ENCODE results near the gene BMF. TPM values are rescaled to one million over a fixed set of nuclear protein-coding genes. Genes with fewer than 3 reads are reported as not detected.

The BMF gene
- total RNA-seq, 4 donors from 2014 or later = 13.3 to 35.4 (median 25.1) TPM

DNA sequence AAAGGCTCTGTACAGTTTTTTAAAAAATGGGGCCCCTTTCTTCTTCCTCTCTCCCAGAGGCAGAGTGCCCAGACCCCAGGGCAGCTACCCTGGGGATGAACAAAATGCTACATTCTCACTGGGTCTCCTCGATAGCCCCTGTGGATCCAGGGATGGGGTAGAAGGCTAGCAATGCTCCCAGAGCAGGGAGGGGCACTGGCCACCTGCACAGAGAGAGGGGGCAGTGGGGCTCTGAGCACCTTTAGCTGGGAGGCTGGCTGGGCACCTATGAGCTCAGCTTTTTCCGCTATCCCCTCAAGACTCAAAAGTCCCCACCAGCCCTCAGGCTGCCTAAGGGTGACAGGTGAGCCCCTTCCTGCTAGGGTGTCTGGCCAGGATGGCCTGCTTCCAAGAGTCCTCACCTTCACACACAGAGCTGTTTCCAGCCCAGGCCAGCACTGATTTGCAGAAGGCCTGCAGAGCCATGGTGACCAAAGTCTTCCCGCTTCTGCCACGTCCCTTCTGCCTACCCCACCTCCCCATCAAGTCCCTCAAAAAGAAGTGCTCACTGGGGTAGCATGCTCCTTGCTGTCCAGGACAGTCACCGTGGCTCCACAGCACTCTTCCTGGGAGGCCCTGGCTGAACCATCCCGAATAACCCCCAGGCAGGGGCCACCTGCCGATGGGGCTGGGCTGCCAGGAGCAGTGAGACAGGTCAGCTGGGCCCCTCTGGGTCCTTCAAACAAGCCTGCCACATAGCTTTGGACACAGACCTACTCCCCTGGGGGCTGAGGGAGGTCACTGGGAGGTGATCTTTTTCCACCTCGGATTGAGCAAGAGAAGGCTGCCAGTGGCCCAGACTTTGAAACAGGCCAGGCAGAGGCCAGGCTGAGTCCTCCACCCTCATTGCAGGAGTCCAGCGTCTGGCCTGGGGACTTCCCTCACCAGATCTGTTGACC lies 20.4 kb downstream of the BMF start:
- no peak overlapping the region for H3K4me3 ChIP-seq
- H3K4me1 ChIP-seq = peaks cover 19 to 60% (median 32%) of the 10 kb centered on the region in 4 donors
- WGBS, 2 donors (ENCODE audit: low coverage in 1 of 2) = 82% methylated on average over 9 of the region's 9 CpGs; no CpG with 5 or more reads in 1 of the 2 donors
- no peak overlapping the region for H3K27ac ChIP-seq
- H3K27me3 ChIP-seq = no peaks in the 10 kb centered on the region
- in situ Hi-C loops (cut with MboI; ENCODE audit: low pct_ligation_motif_present in 1 of 4, low pct_unique_long_range_greater_than_20kb in 1 of 4, low sequenced_read_pairs in 3 of 4) = no loop called here
- no peak for DNase-seq
- TF ChIP-seq POLR2A (IDR thresholded peaks at IDR 0.05) (no peak), POLR2AphosphoS5 (IDR thresholded peaks at IDR 0.05) (no peak), EP300 (IDR thresholded peaks at IDR 0.05; ENCODE audit: low read depth) (no peak)
- TF ChIP-seq, protein P1, sequence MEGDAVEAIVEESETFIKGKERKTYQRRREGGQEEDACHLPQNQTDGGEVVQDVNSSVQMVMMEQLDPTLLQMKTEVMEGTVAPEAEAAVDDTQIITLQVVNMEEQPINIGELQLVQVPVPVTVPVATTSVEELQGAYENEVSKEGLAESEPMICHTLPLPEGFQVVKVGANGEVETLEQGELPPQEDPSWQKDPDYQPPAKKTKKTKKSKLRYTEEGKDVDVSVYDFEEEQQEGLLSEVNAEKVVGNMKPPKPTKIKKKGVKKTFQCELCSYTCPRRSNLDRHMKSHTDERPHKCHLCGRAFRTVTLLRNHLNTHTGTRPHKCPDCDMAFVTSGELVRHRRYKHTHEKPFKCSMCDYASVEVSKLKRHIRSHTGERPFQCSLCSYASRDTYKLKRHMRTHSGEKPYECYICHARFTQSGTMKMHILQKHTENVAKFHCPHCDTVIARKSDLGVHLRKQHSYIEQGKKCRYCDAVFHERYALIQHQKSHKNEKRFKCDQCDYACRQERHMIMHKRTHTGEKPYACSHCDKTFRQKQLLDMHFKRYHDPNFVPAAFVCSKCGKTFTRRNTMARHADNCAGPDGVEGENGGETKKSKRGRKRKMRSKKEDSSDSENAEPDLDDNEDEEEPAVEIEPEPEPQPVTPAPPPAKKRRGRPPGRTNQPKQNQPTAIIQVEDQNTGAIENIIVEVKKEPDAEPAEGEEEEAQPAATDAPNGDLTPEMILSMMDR (IDR thresholded peaks at IDR 0.05) = no peak
- no peaks in the 10 kb centered on the region for H3K9me3 ChIP-seq
- H3K36me3 ChIP-seq = no peaks in the 10 kb centered on the region
- intact Hi-C loops (cut with DNase I; ENCODE audit: low total_unique reads) = no loop called here

DNA sequence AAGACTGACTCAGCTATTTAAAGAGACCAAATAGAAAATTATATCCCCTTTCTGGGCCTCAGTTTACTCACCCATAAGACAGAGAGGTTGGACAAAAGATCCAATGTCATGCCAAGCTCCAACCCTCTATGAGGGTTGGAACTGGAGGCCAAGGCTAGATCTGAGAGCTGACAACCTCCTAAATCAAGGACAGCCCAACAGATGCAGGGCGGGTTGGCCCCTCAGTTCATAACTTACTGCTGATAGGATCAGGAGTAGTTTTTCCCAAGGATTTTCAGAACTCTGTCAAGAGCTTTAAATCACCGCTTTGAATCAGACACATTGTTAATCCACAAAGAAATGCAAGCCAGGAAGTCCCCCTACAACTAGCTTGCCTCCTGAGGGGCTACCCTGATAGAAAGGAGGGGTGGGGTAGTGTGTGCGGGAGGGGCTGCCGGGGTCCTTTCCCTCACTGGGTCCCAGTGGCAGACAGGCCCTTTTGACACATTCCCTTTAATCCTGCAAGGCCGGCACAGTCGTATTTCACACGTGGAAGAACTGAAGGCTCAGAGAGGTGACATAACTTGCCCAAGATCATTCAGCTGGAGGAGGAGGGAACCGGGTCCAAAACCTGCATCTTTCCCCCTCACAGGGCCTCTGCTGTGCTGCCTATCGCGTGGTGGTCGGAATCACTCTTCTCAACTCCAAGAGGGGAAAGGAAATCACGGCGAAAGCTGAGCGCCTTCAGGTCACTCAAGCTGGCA lies 21.4 kb downstream of the BMF start:
- WGBS, 2 donors (ENCODE audit: low coverage in 1 of 2) = 79 to 100% methylated on average over 1 to 14 of the region's 14 CpGs
- peaks cover 17 to 60% (median 29%) of the 10 kb centered on the region in 4 donors for H3K4me1 ChIP-seq
- no peak overlapping the region for H3K4me3 ChIP-seq
- intact Hi-C loops (cut with DNase I; ENCODE audit: low total_unique reads) = no loop called here
- H3K36me3 ChIP-seq = no peaks in the 10 kb centered on the region
- no peak overlapping the region for H3K27ac ChIP-seq
- no peaks in the 10 kb centered on the region for H3K27me3 ChIP-seq
- in situ Hi-C loops (cut with MboI; ENCODE audit: low pct_ligation_motif_present in 1 of 4, low pct_unique_long_range_greater_than_20kb in 1 of 4, low sequenced_read_pairs in 3 of 4) = no loop called here
- no peak for DNase-seq
- TF ChIP-seq POLR2A (IDR thresholded peaks at IDR 0.05) (no peak), POLR2AphosphoS5 (IDR thresholded peaks at IDR 0.05) (no peak), EP300 (IDR thresholded peaks at IDR 0.05; ENCODE audit: low read depth) (no peak)
- TF ChIP-seq, protein P1 (IDR thresholded peaks at IDR 0.05) = no peak
- no peaks in the 10 kb centered on the region for H3K9me3 ChIP-seq

DNA sequence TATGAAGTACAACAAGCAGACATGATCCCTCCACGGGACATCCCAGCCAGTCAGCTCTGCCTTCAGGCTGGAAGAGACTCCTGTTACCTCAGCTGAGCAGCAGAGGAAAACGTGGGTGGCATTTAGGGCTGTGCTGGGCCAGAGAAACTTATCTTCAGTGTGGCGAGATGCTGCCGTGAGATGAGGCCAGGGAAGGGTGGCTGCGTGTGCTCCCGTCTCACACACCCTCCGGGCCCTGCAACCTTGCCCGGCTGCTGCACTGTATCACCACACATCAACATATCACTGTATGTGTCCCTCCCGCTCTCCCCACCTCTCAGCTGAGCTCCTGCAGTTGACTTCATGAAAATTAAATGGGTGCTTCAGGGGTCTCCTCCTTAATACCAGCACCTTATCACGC lies 23.4 kb downstream of the BMF start:
- no peak overlapping the region for H3K27ac ChIP-seq
- 59% methylated on average over 10 of the region's 10 CpGs; no CpG with 5 or more reads in 1 of the 2 donors for WGBS, 2 donors (ENCODE audit: low coverage in 1 of 2)
- no peak overlapping the region for H3K4me3 ChIP-seq
- no peaks in the 10 kb centered on the region for H3K9me3 ChIP-seq
- H3K27me3 ChIP-seq = no peaks in the 10 kb centered on the region
- DNase-seq = no peak
- intact Hi-C loops (cut with DNase I; ENCODE audit: low total_unique reads) (no loop called here), in situ Hi-C loops (cut with MboI; ENCODE audit: low pct_ligation_motif_present in 1 of 4, low pct_unique_long_range_greater_than_20kb in 1 of 4, low sequenced_read_pairs in 3 of 4) (no loop called here)
- H3K4me1 ChIP-seq = peaks cover 24 to 64% (median 33%) of the 10 kb centered on the region in 4 donors
- TF ChIP-seq, protein P1 (IDR thresholded peaks at IDR 0.05) = no peak
- no peak for TF ChIP-seq EP300 (IDR thresholded peaks at IDR 0.05; ENCODE audit: low read depth)
- no peak for TF ChIP-seq POLR2AphosphoS5 (IDR thresholded peaks at IDR 0.05)
- no peak for TF ChIP-seq POLR2A (IDR thresholded peaks at IDR 0.05)
- H3K36me3 ChIP-seq = no peaks in the 10 kb centered on the region

DNA sequence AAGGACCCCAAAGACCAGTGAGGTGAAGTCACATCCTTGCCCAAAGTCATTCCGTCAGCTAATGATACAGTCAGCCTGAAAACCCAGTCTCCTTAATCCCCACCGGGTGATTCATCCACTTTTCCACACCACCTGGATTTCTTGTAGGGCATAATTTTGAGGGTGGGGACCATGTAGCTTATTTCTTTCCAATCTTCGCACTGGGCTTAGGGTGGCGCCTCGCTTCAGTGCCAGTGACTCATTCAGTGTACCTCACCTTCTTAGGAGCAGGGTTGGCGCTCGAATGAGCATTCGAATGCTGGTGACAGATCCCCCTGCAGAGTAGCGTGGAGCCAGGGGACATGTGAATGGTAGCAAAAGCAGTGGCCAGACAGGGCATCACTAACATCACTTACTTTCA lies 24.0 kb downstream of the BMF start:
- H3K27ac ChIP-seq = no peak overlapping the region
- in situ Hi-C loops (cut with MboI; ENCODE audit: low pct_ligation_motif_present in 1 of 4, low pct_unique_long_range_greater_than_20kb in 1 of 4, low sequenced_read_pairs in 3 of 4) (no loop called here), intact Hi-C loops (cut with DNase I; ENCODE audit: low total_unique reads) (no loop called here)
- no peak overlapping the region for H3K4me3 ChIP-seq
- DNase-seq = no peak
- H3K9me3 ChIP-seq = no peaks in the 10 kb centered on the region
- H3K4me1 ChIP-seq = peaks cover 24 to 61% (median 34%) of the 10 kb centered on the region in 4 donors
- no peaks in the 10 kb centered on the region for H3K27me3 ChIP-seq
- H3K36me3 ChIP-seq = no peaks in the 10 kb centered on the region
- WGBS, 2 donors (ENCODE audit: low coverage in 1 of 2) = 80 to 94% methylated on average over 1 to 9 of the region's 9 CpGs
- TF ChIP-seq POLR2AphosphoS5 (IDR thresholded peaks at IDR 0.05) = no peak
- no peak for TF ChIP-seq POLR2A (IDR thresholded peaks at IDR 0.05)
- TF ChIP-seq, protein P1 (IDR thresholded peaks at IDR 0.05) = no peak

All from transverse colon (tissue), 4 donors.